AG04450 (cell line): ENCODE results near the gene ZNF367. TPM values are rescaled to one million over a fixed set of nuclear protein-coding genes. Genes with fewer than 3 reads are reported as not detected.

ENCODE experiments used
- CTCF ChIA-PET: fragments of 300-600, 350-600 bp; formaldehyde crosslinking; extraction: SDS; loops from one replicate; lab custom pipeline; 2022; ENCODE audit warnings: antibody characterized with exemption, inconsistent platforms; lab: Charles Lee
- POLR2A ChIA-PET: fragments of 350-600 bp; formaldehyde crosslinking; extraction: SDS; loops from one replicate; lab custom pipeline; 2021; ENCODE audit warnings: antibody characterized with exemption, inconsistent platforms; lab: Yijun Ruan, JAX
- DNase-seq: peaks from one replicate; pipeline ENCODE4 v3.0.0-alpha.2; 2011; ENCODE audit warnings: low read depth, low spot score
- H3K27ac ChIP-seq: one replicate; pipeline ENCODE4 v1.5.1; 2012; ENCODE audit warnings: low read depth, low read length, control low read depth
- H3K27me3 ChIP-seq: one replicate; pipeline ENCODE4 v1.6.0; 2012; ENCODE audit warnings: low read length; ENCODE audit not compliant: control insufficient read depth, insufficient read depth
- H3K4me3 ChIP-seq: 2 replicates; pipeline ENCODE4 v1.5.1; 2011; ENCODE audit warnings: mild to moderate bottlenecking, low read depth, low read length, control low read depth
- H3K9me3 ChIP-seq: 2 replicates; pipeline ENCODE4 v1.5.1; 2012; ENCODE audit warnings: low read length; ENCODE audit not compliant: control insufficient read depth, insufficient read depth
- polyA plus RNA-seq: library from polyadenylated mRNA; depleted of rRNA; stranded (reverse); fragments of >200 nt; gene quantifications from 2 replicates; pipeline ENCODE4 v1.2.3, GENCODE V29; 2011; rRNA removed
- TF ChIP-seq, protein P1 (sequence below): IDR thresholded peaks from 2 replicates; pipeline ENCODE4 v1.5.1; 2011; ENCODE audit warnings: low read depth, low read length, control low read depth, inconsistent platforms

Gene ZNF367
- polyA plus RNA-seq, 1 experiment = 0.60 TPM

DNA sequence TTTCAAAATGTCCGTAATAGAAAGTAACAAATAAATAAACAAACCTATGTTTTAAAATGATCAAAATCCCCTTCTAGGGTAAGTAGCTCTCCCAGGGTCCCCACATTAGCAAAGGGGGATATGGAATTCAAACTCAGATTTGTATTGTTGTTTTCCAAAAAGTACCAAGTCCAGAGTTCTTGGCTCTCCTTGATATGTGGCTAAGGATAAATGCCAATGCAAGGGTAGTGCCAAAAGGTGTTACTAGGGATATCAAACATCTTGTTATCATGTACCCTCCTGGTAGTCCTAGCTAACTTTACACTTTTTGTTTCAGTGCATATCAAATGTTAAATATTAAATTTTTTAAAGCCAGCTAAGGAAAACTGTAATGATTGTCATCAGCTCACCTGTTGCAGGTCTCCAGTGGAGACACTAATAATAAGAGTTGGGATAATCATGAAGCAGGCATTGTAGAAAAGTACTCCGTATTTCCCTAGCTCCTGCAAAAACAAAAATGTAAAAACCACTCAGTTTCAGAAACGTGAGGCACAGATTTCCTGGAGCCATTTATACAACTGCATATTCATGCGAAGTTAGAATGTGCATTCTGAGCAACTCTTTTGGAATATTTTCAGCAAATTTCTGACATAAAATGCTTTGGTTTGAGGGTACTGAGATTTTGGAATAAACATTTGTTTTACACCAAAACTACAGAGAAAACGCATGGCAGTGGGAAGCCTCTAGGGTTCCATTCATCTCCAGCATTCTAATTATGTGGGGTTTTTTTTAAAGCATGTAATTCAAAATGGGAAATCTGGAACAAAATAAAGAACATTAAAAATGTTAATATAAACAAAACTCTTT lies 74.4 kb downstream of the ZNF367 start:
- CTCF ChIA-PET = interaction anchor here (0.6 to 2.6 kb wide), 4 partner anchors 10 to 323 kb away, joined by 3 to 17 read pairs (median 8); no protein-coding TSS in a partner anchor
- H3K4me3 ChIP-seq = no peak overlapping the region
- H3K9me3 ChIP-seq = peaks cover 7% of the 10 kb centered on the region
- H3K27me3 ChIP-seq = no peaks in the 10 kb centered on the region
- POLR2A ChIA-PET = no interaction called here
- TF ChIP-seq, protein P1, sequence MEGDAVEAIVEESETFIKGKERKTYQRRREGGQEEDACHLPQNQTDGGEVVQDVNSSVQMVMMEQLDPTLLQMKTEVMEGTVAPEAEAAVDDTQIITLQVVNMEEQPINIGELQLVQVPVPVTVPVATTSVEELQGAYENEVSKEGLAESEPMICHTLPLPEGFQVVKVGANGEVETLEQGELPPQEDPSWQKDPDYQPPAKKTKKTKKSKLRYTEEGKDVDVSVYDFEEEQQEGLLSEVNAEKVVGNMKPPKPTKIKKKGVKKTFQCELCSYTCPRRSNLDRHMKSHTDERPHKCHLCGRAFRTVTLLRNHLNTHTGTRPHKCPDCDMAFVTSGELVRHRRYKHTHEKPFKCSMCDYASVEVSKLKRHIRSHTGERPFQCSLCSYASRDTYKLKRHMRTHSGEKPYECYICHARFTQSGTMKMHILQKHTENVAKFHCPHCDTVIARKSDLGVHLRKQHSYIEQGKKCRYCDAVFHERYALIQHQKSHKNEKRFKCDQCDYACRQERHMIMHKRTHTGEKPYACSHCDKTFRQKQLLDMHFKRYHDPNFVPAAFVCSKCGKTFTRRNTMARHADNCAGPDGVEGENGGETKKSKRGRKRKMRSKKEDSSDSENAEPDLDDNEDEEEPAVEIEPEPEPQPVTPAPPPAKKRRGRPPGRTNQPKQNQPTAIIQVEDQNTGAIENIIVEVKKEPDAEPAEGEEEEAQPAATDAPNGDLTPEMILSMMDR = no peak
- H3K27ac ChIP-seq = no peak overlapping the region
- DNase-seq = no peak

DNA sequence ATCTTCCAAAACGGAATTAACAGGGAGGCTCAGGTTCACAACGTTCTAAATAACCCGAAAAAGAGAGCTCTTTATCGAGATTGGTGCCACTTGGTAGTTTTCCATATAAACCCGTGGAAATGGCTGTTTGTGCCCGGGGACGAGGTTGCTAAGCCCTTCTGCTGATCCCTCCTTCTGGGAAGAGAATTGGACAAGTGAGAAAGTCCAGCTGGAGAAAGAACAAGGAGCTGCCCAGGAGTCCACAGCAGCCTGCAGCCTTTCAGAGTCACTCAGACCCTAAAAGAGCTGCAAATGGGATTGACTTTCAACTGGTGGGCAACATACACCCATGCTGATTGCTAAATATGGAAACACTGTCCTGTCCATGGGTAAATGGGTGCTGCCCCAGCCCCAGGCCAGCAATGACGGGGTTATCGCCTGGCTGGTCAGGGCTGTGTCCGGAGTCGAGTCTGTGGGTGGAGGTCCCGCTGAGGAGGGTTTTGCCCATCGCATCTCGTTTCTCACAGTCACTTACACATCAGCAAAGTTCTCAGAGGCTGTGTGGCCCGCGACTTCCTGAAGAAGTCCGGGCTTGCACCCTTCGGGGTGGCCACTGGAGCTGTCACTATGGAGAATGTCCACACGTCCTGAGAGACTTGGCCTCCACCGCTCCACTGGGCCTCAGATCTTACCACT lies 75.5 kb downstream of the ZNF367 start:
- no peak for DNase-seq
- H3K4me3 ChIP-seq = no peak overlapping the region
- TF ChIP-seq, protein P1 = no peak
- POLR2A ChIA-PET = no interaction called here
- CTCF ChIA-PET = interaction anchor here (1.1 to 2.6 kb wide), 3 partner anchors 15 to 324 kb away, joined by 5 to 17 read pairs (median 7); no protein-coding TSS in a partner anchor
- H3K27ac ChIP-seq = no peak overlapping the region
- H3K27me3 ChIP-seq = no peaks in the 10 kb centered on the region
- H3K9me3 ChIP-seq = no peaks in the 10 kb centered on the region; the same call in 1 of the 2 replicates

DNA sequence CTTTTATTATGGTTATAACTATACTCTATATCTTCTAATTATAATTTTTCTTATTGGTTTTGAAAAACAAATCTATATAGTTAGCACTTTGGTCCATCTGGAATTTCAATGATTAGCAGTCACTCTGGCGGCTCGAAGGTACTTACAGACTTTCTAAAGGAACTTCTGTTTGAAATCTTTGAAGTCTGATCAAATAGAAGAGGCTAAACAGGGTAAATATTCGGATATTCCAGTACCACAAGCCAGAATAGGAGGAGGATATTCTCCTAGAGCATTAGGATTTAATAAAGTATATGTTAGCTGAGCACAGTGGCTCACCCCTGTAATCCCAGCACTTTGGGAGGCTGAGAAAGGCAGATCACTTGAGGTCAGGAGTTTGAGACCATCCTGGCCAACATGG lies 77.5 kb downstream of the ZNF367 start:
- H3K9me3 ChIP-seq = no peaks in the 10 kb centered on the region; the same call in 1 of the 2 replicates
- no peaks in the 10 kb centered on the region for H3K27me3 ChIP-seq
- H3K4me3 ChIP-seq = no peak overlapping the region
- DNase-seq = no peak
- TF ChIP-seq, protein P1 = no peak
- H3K27ac ChIP-seq = no peak overlapping the region
- POLR2A ChIA-PET = interaction anchor here (0.6 kb wide), 1 partner anchor 531 kb away, joined by 6 read pairs; no protein-coding TSS in a partner anchor
- CTCF ChIA-PET = no interaction called here

GRCh38 chr9:96338299-96338698 lies 79.9 kb downstream of the ZNF367 start:
- TF ChIP-seq, protein P1 = no peak
- DNase-seq = no peak
- ChIA-PET CTCF (interaction anchor here (0.7 to 4.0 kb wide), 3 partner anchors 10 to 370 kb away, joined by 4 to 16 read pairs (median 5); no protein-coding TSS in a partner anchor), POLR2A (no interaction called here)
- Histone ChIP-seq H3K4me3 (no peak overlapping the region), H3K27ac (no peak overlapping the region), H3K27me3 (no peaks in the 10 kb centered on the region), H3K9me3 (no peaks in the 10 kb centered on the region; the same call in 1 of the 2 replicates)

Other genes with a start within 250 kb of the ZNF367 start
- 0.12 TPM in 1 of 2 replicates, not detected in the other for gene HSD17B3, start 116.2 kb downstream of the ZNF367 start, polyA plus RNA-seq
- gene SLC35D2, start 34.7 kb downstream of the ZNF367 start, polyA plus RNA-seq = 18.1 and 24.1 TPM in 2 replicates
- gene HABP4, start 31.8 kb upstream of the ZNF367 start, polyA plus RNA-seq = 8.9 and 10.8 TPM in 2 replicates
- 17.1 and 19.1 TPM in 2 replicates for gene CDC14B, start 201.5 kb upstream of the ZNF367 start, polyA plus RNA-seq
- 4.1 and 5.5 TPM in 2 replicates for gene PRXL2C, start 236.9 kb upstream of the ZNF367 start, polyA plus RNA-seq